Chondrocyte (in vitro differentiated cells): ENCODE results near the gene BMPR2. TPM values are rescaled to one million over a fixed set of nuclear protein-coding genes. Genes with fewer than 3 reads are reported as not detected.
"Not testable (repeated sequence)": the region's sequence is repeated elsewhere in the genome, so short reads cannot be mapped to it uniquely, and the experiment has no call there.

Source experiments
- DNase-seq: peaks from one replicate; pipeline ENCODE4 v3.0.0; 2021; ENCODE audit warnings: mixed read lengths, low spot score
- H3K27ac Mint-ChIP-seq: one replicate; pipeline ENCODE4 v1.8.0; 2021; ENCODE audit warnings: mild to moderate bottlenecking, moderate library complexity, mixed read lengths; ENCODE audit not compliant: unreplicated experiment
- H3K27me3 Mint-ChIP-seq: 2 replicates; pipeline ENCODE4 v1.8.0; 2021; ENCODE audit warnings: low read depth, mixed read lengths
- H3K36me3 Mint-ChIP-seq: 2 replicates; pipeline ENCODE4 v1.8.0; 2021; ENCODE audit warnings: low read depth, mixed read lengths
- H3K4me1 Mint-ChIP-seq: 2 replicates; pipeline ENCODE4 v1.8.0; 2021; ENCODE audit warnings: low read depth, mild to moderate bottlenecking, mixed read lengths
- H3K4me3 Mint-ChIP-seq: one replicate; pipeline ENCODE4 v1.8.0; 2021; ENCODE audit warnings: mild to moderate bottlenecking, moderate library complexity, mixed read lengths; ENCODE audit not compliant: unreplicated experiment
- H3K9me3 Mint-ChIP-seq: 2 replicates; pipeline ENCODE4 v1.8.0; 2021; ENCODE audit warnings: low read depth, mixed read lengths
- total RNA-seq: library from RNA; stranded (reverse); gene quantifications from 3 replicates; pipeline ENCODE4 v1.2.1, GENCODE V29; 2021
- TF ChIP-seq, protein P1 (sequence below): fragments of 200-600 bp; sonication (generic); IDR thresholded peaks from 2 replicates; pipeline ENCODE4 v1.5.0; 2021; ENCODE audit warnings: antibody characterized with exemption, mild to moderate bottlenecking, moderate library complexity

Gene BMPR2
- total RNA-seq, 1 donor from 2014 or later = 92.0 TPM

DNA sequence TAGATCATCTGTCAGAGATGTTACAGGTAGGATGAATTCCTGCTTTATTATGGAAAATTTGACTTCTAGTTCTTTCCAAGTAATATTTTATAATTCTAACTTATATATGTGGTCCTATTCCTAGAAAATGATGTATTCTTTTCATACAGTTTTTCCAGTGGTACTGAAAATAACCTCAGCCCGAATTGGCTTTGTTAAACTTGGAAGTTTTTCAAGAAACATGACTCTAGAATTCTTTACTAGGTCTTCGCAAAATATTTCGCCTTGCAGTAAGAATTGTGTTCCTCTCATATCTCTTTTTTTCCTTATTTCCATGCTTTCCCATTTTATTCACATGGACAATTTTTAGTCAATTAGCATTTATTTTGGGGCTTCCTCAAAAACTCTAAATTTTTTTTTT, 60.5 kb downstream of the BMPR2 start:
- TF ChIP-seq, protein P1, sequence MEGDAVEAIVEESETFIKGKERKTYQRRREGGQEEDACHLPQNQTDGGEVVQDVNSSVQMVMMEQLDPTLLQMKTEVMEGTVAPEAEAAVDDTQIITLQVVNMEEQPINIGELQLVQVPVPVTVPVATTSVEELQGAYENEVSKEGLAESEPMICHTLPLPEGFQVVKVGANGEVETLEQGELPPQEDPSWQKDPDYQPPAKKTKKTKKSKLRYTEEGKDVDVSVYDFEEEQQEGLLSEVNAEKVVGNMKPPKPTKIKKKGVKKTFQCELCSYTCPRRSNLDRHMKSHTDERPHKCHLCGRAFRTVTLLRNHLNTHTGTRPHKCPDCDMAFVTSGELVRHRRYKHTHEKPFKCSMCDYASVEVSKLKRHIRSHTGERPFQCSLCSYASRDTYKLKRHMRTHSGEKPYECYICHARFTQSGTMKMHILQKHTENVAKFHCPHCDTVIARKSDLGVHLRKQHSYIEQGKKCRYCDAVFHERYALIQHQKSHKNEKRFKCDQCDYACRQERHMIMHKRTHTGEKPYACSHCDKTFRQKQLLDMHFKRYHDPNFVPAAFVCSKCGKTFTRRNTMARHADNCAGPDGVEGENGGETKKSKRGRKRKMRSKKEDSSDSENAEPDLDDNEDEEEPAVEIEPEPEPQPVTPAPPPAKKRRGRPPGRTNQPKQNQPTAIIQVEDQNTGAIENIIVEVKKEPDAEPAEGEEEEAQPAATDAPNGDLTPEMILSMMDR = no peak
- H3K27me3 Mint-ChIP-seq = no peaks in the 10 kb centered on the region
- H3K4me1 Mint-ChIP-seq = peaks cover 48% of the 10 kb centered on the region
- H3K36me3 Mint-ChIP-seq = no peaks in the 10 kb centered on the region
- no peaks in the 10 kb centered on the region for H3K9me3 Mint-ChIP-seq
- DNase-seq = no peak
- no peak overlapping the region for H3K4me3 Mint-ChIP-seq
- peak overlapping the region; percentile 80 for H3K27ac Mint-ChIP-seq

DNA sequence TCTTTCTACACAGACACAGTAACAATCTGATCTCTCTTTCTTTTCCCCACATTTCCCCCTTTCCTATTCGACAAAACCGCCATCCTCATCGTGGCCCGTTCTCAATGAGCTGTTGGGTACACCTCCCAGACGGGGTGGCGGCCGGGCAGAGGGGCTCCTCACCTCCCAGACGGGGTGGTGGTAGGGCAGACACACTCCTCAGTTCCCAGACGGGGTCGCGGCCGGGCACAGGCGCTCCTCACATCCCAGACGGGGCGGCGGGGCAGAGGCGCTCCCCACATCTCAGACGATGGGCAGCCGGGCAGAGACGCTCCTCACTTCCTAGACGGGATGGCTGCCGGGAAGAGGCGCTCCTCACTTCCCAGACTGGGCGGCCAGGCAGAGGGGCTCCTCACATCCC, 64.0 kb downstream of the BMPR2 start:
- not testable (repeated sequence) for H3K27me3 Mint-ChIP-seq, H3K9me3 Mint-ChIP-seq, H3K4me3 Mint-ChIP-seq, DNase-seq, H3K36me3 Mint-ChIP-seq, H3K27ac Mint-ChIP-seq
- H3K4me1 Mint-ChIP-seq = peaks cover 41% of the 10 kb centered on the region

DNA sequence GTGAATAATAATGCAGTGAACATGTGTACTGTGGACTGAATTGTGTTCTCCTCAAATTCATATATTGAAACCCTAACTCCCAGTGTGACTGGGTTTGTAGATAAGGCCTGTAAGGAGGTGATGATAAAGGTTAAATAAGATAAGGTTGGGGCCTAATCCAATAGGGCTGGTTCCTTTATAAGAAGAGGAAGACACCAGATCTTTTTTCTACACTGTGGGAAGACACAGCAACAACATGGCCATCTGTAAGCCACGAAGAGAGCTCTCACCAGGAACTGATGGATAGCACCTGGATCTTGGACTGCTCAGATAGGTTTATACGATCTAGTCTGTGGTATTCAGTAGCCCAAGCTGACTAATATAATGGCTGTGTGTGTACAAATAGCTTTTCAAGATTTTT, 66.8 kb downstream of the BMPR2 start:
- H3K4me3 Mint-ChIP-seq = no peak overlapping the region
- no peaks in the 10 kb centered on the region for H3K27me3 Mint-ChIP-seq
- no peaks in the 10 kb centered on the region for H3K9me3 Mint-ChIP-seq
- DNase-seq = no peak
- H3K4me1 Mint-ChIP-seq = peaks cover 23% of the 10 kb centered on the region
- no peak overlapping the region for H3K27ac Mint-ChIP-seq
- TF ChIP-seq, protein P1 = no peak
- H3K36me3 Mint-ChIP-seq = no peaks in the 10 kb centered on the region

DNA sequence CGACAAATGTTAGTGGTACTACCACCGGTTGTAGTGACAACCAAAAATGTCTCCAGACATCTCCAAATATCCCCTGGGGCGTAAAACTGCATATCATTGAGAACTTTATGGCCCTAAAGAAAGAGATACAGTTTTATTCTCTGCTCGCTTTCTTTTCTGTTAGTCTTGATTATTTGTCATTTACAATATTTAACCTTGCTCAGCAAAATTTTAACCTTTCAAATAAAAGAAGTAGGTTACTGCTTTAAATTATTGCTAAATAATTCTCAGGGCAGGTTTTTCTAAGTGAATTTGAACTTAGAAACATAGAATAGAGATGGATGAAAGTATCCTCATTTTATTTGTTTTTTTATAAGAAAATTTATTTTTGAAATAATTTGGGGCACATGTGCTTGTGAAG, 67.9 kb downstream of the BMPR2 start:
- Mint-ChIP-seq H3K9me3 (no peaks in the 10 kb centered on the region), H3K4me1 (peaks cover 15% of the 10 kb centered on the region), H3K27me3 (no peaks in the 10 kb centered on the region), H3K4me3 (no peak overlapping the region), H3K27ac (no peak overlapping the region), H3K36me3 (no peaks in the 10 kb centered on the region)
- TF ChIP-seq, protein P1 = no peak
- DNase-seq = no peak

DNA sequence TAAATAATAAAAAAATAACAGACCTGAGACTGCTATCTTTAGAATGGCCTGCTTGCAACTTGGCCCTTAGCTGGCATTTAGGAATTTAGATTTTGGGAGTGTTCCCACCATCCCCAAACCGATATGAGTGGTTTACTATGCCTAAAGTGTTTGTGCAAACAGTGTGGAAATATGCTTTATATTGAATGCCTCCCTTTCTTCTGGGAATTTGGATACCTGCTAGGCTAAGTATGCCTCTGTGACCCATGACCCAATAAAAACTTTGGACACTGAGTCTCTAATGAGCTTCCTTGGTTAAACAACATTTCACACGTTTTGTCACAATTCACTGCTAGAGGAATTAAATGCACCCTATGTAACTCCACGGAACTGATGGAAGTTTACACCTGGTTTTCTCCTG, 73.2 kb downstream of the BMPR2 start:
- Mint-ChIP-seq H3K36me3 (no peaks in the 10 kb centered on the region), H3K27ac (no peak overlapping the region), H3K9me3 (no peaks in the 10 kb centered on the region), H3K4me3 (no peak overlapping the region), H3K4me1 (peaks cover 9% of the 10 kb centered on the region), H3K27me3 (no peaks in the 10 kb centered on the region)
- DNase-seq = no peak
- TF ChIP-seq, protein P1 = no peak

DNA sequence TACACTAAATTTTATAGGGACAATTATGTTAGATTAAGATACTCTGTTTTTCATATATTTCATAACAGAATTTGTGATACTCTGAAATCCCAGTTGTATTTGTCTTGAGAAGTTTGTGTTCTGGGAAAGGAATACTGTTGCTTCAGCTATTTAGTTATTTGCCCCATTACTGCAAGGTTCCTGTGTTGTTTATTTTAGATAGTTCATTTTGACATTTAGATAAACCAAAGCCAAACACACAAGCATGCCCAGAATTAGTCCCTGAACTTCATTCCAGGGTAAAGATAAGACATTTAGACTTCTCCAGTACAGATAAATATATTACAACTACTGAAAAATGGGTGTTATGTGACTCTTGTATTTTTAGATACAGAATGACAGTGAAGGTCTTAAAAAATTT, 74.7 kb downstream of the BMPR2 start:
- Mint-ChIP-seq H3K27ac (no peak overlapping the region), H3K4me1 (peaks cover 9% of the 10 kb centered on the region), H3K36me3 (peaks cover 2% of the 10 kb centered on the region), H3K9me3 (peaks cover 2% of the 10 kb centered on the region), H3K4me3 (no peak overlapping the region), H3K27me3 (no peaks in the 10 kb centered on the region)
- TF ChIP-seq, protein P1 = no peak
- DNase-seq = no peak
